B cell (primary cell): ENCODE results near the gene MAML3. TPM values are rescaled to one million over a fixed set of nuclear protein-coding genes. Genes with fewer than 3 reads are reported as not detected.

Experiments
- ATAC-seq: fragments of 200-7000 bp; cut with Tn5 transposase; one replicate; pipeline ENCODE4 v1.10.0; 2021; ENCODE audit warnings: low read depth, mild to moderate bottlenecking, moderate number of reproducible peaks, moderate library complexity
- CTCF ChIA-PET: fragments of 350-600 bp; sonication (Branson Sonifier 250); formaldehyde crosslinking; loops from one replicate; lab custom pipeline; 2021; ENCODE audit warnings: antibody characterized with exemption, inconsistent platforms; lab: Charles Lee
- POLR2A ChIA-PET: fragments of 350-600 bp; sonication (Branson Sonifier 250); formaldehyde crosslinking; loops from one replicate; lab custom pipeline; 2021; ENCODE audit warnings: antibody characterized with exemption; lab: Charles Lee
- DNase-seq: peaks from one replicate; pipeline ENCODE4 v3.0.0; 2013
- H2AFZ ChIP-seq: 2 replicates; pipeline ENCODE4 v1.6.1; 2012; ENCODE audit warnings: mild to moderate bottlenecking, low read depth, low read length; ENCODE audit not compliant: insufficient read depth, poor library complexity, severe bottlenecking
- H3K27ac ChIP-seq, 2 donors: 1 replicate in 1 of 2; 2 replicates in 1 of 2; pipeline ENCODE4 v1.5.1; 2012 to 2013; ENCODE audit warnings: low read length in 2 of 2, mild to moderate bottlenecking in 2 of 2, moderate library complexity in 1 of 2
- H3K27me3 ChIP-seq, 4 experiments: fragments of 200-600 bp in 1 of 4; sonication (generic) in 1 of 4; replicated peaks in 1 of 4; 1 replicate in 2 of 4; 2 replicates in 2 of 4; pipeline versions ENCODE4 v1.6.1 to v1.7.0; 2013 to 2016; ENCODE audit warnings: low read length in 3 of 4, mild to moderate bottlenecking in 2 of 4, mixed read lengths in 1 of 4, moderate library complexity in 1 of 4; ENCODE audit not compliant: insufficient read depth in 4 of 4, control insufficient read depth in 3 of 4; ENCODE audit errors: control extremely low read depth in 1 of 4
- H3K36me3 ChIP-seq, 2 experiments: replicated peaks in 1 of 2; 1 replicate in 1 of 2; 2 replicates in 1 of 2; pipeline versions ENCODE4 v1.6.1 to v1.7.1; 2013; ENCODE audit warnings: low read length in 1 of 2; ENCODE audit not compliant: insufficient read depth in 2 of 2, control insufficient read depth in 1 of 2; ENCODE audit errors: control extremely low read depth in 1 of 2, extremely low read depth in 1 of 2
- H3K4me1 ChIP-seq, 2 donors: fragments of 200-600 bp in 1 of 2; sonication (generic) in 1 of 2; 1 replicate in 1 of 2; 2 replicates in 1 of 2; pipeline versions ENCODE4 v1.5.1 to v1.6.1; 2013 to 2017; ENCODE audit warnings: low read length in 2 of 2; ENCODE audit not compliant: control insufficient read depth in 2 of 2, insufficient read depth in 2 of 2
- H3K4me2 ChIP-seq: replicated peaks from 2 replicates; pipeline ENCODE3; 2012; ENCODE audit warnings: mild to moderate bottlenecking, low read depth, low read length; ENCODE audit not compliant: poor library complexity, severe bottlenecking
- H3K4me3 ChIP-seq, 5 experiments: fragments of 200-600 bp in 1 of 5; sonication (generic) in 1 of 5; 1 replicate in 3 of 5; 2 replicates in 2 of 5; pipeline versions ENCODE4 v1.5.1 to v1.7.0; 2011 to 2016; ENCODE audit warnings: low read length in 4 of 5, mild to moderate bottlenecking in 4 of 5, low read depth in 2 of 5, control low read depth in 1 of 5, moderate library complexity in 1 of 5; ENCODE audit not compliant: insufficient read depth in 1 of 5; ENCODE audit errors: control extremely low read depth in 1 of 5, extremely low read depth in 1 of 5
- H3K79me2 ChIP-seq: fragments of 200-600 bp; sonication (generic); one replicate; pipeline ENCODE4 v1.6.0; 2016; ENCODE audit warnings: low read length; ENCODE audit not compliant: control insufficient read depth, insufficient read depth
- H3K9ac ChIP-seq: fragments of 200-600 bp; sonication (generic); 2 replicates; pipeline ENCODE4 v1.6.1; 2017; ENCODE audit warnings: mild to moderate bottlenecking, low read length, moderate library complexity
- H3K9me3 ChIP-seq, 3 donors: one replicate each; pipeline versions ENCODE4 v1.6.1 to v1.7.1; 2013; ENCODE audit warnings: low read length in 2 of 3; ENCODE audit not compliant: control insufficient read depth in 2 of 3, insufficient read depth in 1 of 3; ENCODE audit errors: control extremely low read depth in 1 of 3
- H4K20me1 ChIP-seq: 2 replicates; pipeline ENCODE4 v1.6.0; 2012; ENCODE audit warnings: mild to moderate bottlenecking, low read length; ENCODE audit not compliant: insufficient read depth, control insufficient read depth, poor library complexity, severe bottlenecking
- H3K27ac Mint-ChIP-seq: one replicate; pipeline ENCODE4 v1.8.0; 2021; ENCODE audit warnings: mixed read lengths
- H3K27me3 Mint-ChIP-seq: one replicate; pipeline ENCODE4 v1.8.0; 2021; ENCODE audit warnings: mixed read lengths
- H3K4me1 Mint-ChIP-seq: one replicate; pipeline ENCODE4 v1.8.0; 2021; ENCODE audit warnings: mixed read lengths
- H3K4me3 Mint-ChIP-seq: one replicate; pipeline ENCODE4 v1.8.0; 2021; ENCODE audit warnings: mixed read lengths
- H3K9me3 Mint-ChIP-seq: one replicate; pipeline ENCODE4 v1.8.0; 2022; ENCODE audit warnings: mixed read lengths; ENCODE audit not compliant: insufficient read depth
- EZH2 ChIP-seq: IDR thresholded peaks from 2 replicates; pipeline ENCODE4 v1.6.1; 2012; ENCODE audit warnings: borderline replicate concordance, low read depth, mild to moderate bottlenecking, moderate library complexity, low read length; ENCODE audit not compliant: insufficient read depth, poor library complexity, severe bottlenecking
- WGBS: methylation state at CpG from one replicate; pipeline ENCODE4 v1.1.5; 2013; ENCODE audit warnings: missing lambda C conversion rate; ENCODE audit not compliant: insufficient coverage; 5-methylcytosine and 5-hydroxymethylcytosine counted together
- intact Hi-C: fragments of 100-400 bp; cut with micrococcal nuclease; formaldehyde crosslinking; loops from one replicate; pipeline ENCODE4 v1.10.0; 2022
- polyA plus RNA-seq: library from polyadenylated mRNA; depleted of rRNA; stranded (reverse); fragments of >200 nt; gene quantifications from 2 replicates; pipeline ENCODE4 v1.2.3, GENCODE V29; 2012
- total RNA-seq, 2 donors: library from RNA; stranded (reverse); fragments of 120-200 nt in 1 of 2; gene quantifications; 1 replicate in 1 of 2; 2 replicates in 1 of 2; pipeline versions ENCODE4 v1.2.3 to v1.2.4, GENCODE V29; 2013 to 2022
- TF ChIP-seq, protein P1 (sequence below): fragments of 200-600 bp; IDR thresholded peaks from one replicate; pipeline ENCODE4 v1.8.0; 2022; ENCODE audit warnings: antibody characterized with exemption, mild to moderate bottlenecking

MAML3 gene
- total and polyA plus RNA-seq, 2 donors (not counting 1 experiment from before 2014, with no cell fraction given) = 0.94 to 5.3 TPM

DNA sequence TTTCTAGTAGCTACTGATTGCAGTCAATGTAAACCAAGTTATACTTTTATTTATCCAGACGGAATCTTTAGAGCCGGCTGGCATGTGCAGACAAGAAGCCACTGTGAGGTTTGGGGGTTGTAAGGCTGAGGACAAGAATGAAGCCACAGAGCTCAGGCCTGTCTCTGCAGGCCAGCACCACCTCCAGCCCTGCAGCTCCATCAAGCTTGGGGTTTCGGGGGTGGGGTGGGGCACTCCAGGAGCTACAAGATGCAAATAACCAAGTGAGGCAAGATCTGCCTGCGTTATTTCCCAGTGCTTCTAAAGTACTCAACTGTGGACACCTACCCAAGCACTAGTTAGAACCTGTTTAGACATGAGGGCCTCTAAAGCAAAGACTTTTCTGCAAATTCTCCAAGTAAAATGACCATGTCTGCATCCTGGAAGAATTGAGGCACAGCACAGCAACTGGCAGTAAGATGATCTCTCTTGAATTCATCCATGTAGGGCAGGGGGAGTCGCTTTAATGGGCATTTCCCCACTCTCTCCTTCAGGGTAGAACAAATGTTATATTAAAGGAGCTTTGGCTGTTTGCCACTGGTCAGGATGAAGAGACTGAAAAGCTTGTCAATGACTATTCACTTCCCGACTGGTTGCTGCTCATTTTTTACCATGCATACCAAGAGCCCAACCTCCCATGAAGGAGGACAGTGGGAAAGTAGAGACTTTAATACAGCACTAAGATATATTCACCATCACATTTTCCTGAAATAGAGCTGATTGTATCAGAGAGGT lies 265.8 kb downstream of the MAML3 start:
- Histone ChIP-seq H4K20me1 (no peaks in the 10 kb centered on the region), H3K9me3 (no peaks in the 10 kb centered on the region), H2AFZ (no peak overlapping the region), H3K36me3 (no peaks in the 10 kb centered on the region), H3K4me1 (no peaks in the 10 kb centered on the region), H3K27ac (no peak overlapping the region), H3K4me2 (no peak overlapping the region), H3K4me3 (no peak overlapping the region), H3K9ac (no peak overlapping the region), H3K79me2 (no peaks in the 10 kb centered on the region), H3K27me3 (no peaks in the 10 kb centered on the region)
- peaks cover 18% of the 10 kb centered on the region for H3K4me1 Mint-ChIP-seq
- WGBS = 83% methylated on average over 2 of the region's 6 CpGs
- intact Hi-C loops = no loop called here
- CTCF ChIA-PET = interaction anchor here (1.4 kb wide), 1 partner anchor 9 kb away, joined by 3 read pairs; no protein-coding TSS in a partner anchor
- no peak for TF ChIP-seq EZH2
- TF ChIP-seq, protein P1, sequence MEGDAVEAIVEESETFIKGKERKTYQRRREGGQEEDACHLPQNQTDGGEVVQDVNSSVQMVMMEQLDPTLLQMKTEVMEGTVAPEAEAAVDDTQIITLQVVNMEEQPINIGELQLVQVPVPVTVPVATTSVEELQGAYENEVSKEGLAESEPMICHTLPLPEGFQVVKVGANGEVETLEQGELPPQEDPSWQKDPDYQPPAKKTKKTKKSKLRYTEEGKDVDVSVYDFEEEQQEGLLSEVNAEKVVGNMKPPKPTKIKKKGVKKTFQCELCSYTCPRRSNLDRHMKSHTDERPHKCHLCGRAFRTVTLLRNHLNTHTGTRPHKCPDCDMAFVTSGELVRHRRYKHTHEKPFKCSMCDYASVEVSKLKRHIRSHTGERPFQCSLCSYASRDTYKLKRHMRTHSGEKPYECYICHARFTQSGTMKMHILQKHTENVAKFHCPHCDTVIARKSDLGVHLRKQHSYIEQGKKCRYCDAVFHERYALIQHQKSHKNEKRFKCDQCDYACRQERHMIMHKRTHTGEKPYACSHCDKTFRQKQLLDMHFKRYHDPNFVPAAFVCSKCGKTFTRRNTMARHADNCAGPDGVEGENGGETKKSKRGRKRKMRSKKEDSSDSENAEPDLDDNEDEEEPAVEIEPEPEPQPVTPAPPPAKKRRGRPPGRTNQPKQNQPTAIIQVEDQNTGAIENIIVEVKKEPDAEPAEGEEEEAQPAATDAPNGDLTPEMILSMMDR = no peak
- POLR2A ChIA-PET = no interaction called here
- ATAC-seq = no peak
- H3K9me3 Mint-ChIP-seq = no peaks in the 10 kb centered on the region
- no peak overlapping the region for H3K27ac Mint-ChIP-seq
- H3K27me3 Mint-ChIP-seq = no peaks in the 10 kb centered on the region
- no peak overlapping the region for H3K4me3 Mint-ChIP-seq
- no peak for DNase-seq

DNA sequence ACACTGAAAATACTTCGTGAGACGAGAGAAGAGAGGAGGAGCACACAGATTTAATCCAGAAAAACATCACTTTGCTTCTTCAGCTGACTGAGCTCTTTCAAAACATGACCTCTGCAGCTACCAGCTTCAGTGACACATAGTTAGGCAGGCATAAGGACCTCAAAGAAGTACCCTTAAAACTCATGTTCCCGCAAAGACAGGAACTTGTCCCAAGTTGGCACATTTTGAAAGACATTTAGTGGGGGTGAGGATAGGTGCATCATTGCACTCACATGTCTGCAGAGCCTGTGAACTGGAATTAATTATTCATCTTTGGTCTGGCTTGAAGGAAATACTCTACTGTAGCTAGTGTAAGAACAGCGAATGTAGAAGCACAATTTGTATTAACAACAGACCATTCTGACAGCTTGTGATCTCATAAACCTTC lies 266.6 kb downstream of the MAML3 start:
- DNase-seq (no peak), ATAC-seq (no peak)
- TF ChIP-seq EZH2 = no peak
- TF ChIP-seq, protein P1 = no peak
- Histone ChIP-seq H3K27me3 (no peaks in the 10 kb centered on the region), H3K4me2 (no peak overlapping the region), H3K9ac (no peak overlapping the region), H3K79me2 (no peaks in the 10 kb centered on the region), H3K36me3 (no peaks in the 10 kb centered on the region), H3K4me1 (no peaks in the 10 kb centered on the region), H3K27ac (no peak overlapping the region), H2AFZ (no peak overlapping the region), H3K9me3 (no peaks in the 10 kb centered on the region), H4K20me1 (no peaks in the 10 kb centered on the region), H3K4me3 (no peak overlapping the region)
- Mint-ChIP-seq H3K4me3 (peak overlapping the region; percentile 37), H3K9me3 (peaks cover 2% of the 10 kb centered on the region), H3K27me3 (no peaks in the 10 kb centered on the region), H3K27ac (no peak overlapping the region), H3K4me1 (peaks cover 18% of the 10 kb centered on the region)
- intact Hi-C loops = no loop called here
- ChIA-PET POLR2A (no interaction called here), CTCF (interaction anchor here (1.4 kb wide), 1 partner anchor 10 kb away, joined by 3 read pairs; no protein-coding TSS in a partner anchor)
- WGBS = no CpG with 5 or more reads among the region's 4 CpGs
